ENCODE measurements around the gene ZNF212. TPM values are rescaled to one million over a fixed set of nuclear protein-coding genes. Genes with fewer than 3 reads are reported as not detected.
"Not testable (repeated sequence)": the region's sequence is repeated elsewhere in the genome, so short reads cannot be mapped to it uniquely, and the experiment has no call there.

The ZNF212 gene
- total RNA-seq, 1 donor from 2014 or later, result 16.6 TPM

DNA sequence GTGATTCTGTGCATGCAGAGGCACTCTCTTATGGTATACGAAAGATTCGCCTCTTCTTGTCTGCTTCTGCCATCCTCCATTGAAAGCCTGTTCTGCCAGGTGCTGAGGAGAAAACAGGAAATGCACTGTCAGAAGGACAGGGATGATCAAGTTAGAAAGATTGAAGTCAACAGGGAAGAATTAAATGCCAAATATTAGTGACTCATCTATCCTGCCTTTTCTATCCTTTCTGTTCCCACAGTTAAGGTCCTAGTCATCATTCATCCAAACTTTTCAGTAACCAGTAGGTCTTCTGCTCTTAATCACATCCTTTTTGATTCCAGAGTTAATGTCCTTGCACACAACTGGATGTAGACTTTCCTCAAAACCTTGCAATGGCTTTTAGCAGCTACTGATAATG, 17.7 kb downstream of the ZNF212 start:
- no peaks in the 10 kb centered on the region for H3K27me3 Mint-ChIP-seq
- H3K27ac Mint-ChIP-seq, result peak overlapping the region; percentile 51
- H3K9me3 Mint-ChIP-seq, result no peaks in the 10 kb centered on the region
- peaks cover 9% of the 10 kb centered on the region for H3K36me3 Mint-ChIP-seq
- H3K4me3 Mint-ChIP-seq, result no peak overlapping the region
- DNase-seq (ENCODE audit: extremely low spot score, unreplicated experiment), result no peak
- H3K4me1 Mint-ChIP-seq (ENCODE audit: unreplicated experiment), result no peaks in the 10 kb centered on the region
- TF ChIP-seq, protein P1, sequence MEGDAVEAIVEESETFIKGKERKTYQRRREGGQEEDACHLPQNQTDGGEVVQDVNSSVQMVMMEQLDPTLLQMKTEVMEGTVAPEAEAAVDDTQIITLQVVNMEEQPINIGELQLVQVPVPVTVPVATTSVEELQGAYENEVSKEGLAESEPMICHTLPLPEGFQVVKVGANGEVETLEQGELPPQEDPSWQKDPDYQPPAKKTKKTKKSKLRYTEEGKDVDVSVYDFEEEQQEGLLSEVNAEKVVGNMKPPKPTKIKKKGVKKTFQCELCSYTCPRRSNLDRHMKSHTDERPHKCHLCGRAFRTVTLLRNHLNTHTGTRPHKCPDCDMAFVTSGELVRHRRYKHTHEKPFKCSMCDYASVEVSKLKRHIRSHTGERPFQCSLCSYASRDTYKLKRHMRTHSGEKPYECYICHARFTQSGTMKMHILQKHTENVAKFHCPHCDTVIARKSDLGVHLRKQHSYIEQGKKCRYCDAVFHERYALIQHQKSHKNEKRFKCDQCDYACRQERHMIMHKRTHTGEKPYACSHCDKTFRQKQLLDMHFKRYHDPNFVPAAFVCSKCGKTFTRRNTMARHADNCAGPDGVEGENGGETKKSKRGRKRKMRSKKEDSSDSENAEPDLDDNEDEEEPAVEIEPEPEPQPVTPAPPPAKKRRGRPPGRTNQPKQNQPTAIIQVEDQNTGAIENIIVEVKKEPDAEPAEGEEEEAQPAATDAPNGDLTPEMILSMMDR (conservative IDR thresholded peaks at IDR 0.05), result no peak

DNA sequence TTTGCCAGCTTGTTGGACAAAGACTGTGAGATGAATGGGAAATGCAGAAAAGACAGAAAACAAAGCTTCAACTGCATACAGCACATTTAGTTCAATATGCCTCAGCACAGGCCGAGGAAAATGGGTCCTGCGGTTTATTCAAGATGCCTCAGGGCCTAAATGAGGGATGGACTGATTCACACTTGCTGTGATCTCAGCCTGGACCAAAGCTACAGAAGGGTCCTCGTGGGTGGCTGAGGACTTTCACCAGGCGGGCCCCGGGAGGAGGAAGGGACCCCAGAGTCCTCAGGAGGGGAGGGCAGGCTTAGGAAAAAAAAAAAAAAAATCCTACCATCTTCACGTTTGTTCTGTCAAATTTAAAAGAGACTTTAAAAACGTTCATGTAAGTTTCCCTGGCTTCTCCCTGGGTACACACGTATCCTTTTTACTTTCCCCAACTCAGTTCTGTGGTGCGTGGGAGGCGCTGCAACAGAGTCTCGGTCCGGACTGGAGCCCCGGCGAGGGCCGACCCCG, 21.9 kb downstream of the ZNF212 start:
- H3K9me3 Mint-ChIP-seq, result no peaks in the 10 kb centered on the region

DNA sequence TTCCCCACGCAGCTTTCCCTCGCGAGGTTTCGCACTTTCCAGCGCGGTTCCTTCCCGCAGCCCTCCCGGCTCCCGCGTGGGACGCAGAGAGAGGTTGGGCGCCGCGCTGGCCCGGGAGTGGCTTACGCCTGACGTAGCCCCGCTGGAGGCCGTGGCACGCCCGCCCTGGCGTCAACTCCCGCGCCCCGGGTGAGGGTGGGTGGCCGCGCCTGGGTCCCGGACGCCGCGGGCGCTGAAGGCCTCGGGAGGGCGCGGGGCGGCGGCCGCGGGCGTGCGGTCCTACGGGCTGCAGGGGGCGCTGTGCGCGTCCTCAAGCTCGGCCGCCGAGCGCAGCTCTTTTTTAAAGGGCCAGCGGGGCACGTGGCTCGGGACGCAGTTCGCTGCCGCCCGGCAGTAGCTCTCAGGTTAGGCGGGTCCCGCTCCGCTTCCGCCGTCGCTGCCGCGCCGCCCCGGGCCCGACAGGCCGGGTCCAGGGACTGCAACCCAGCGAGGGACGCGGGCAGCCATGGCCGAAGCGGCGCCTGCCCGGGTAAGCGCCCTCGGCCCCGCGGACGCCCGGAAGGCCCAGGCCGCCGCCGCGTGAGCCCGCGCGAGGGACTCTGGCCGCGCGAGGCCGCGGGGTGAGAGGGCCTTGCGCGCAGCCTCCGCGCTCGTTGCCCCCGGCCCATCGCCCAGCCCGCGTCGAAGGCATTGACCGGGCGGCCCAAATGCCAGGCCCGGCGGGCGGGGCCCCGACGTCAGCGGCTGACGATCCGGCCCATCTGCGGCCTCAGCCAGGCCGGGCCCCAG, 22.6 kb downstream of the ZNF212 start, which contains the start of gene ZNF783:
TSS of gene ZNF783 (plus strand) at position 368 of the 789 bp plus-strand sequence. CDS start at position 506, 138 bp downstream.
- Mint-ChIP-seq H3K36me3 (peaks cover 11% of the 10 kb centered on the region), H3K9me3 (no peaks in the 10 kb centered on the region), H3K27me3 (no peaks in the 10 kb centered on the region), H3K4me3 (peak within 1 kb of the TSS; percentile 89), H3K4me1 (ENCODE audit: unreplicated experiment) (no peaks in the 10 kb centered on the region), H3K27ac (peak within 1 kb of the TSS; percentile 88)
- DNase-seq (ENCODE audit: extremely low spot score, unreplicated experiment), result peak; percentile 87
- TF ChIP-seq, protein P1 (conservative IDR thresholded peaks at IDR 0.05), result peak; percentile 94

More for the DNA sequence above, 21.9 kb downstream of the ZNF212 start:
- TF ChIP-seq, protein P1 (conservative IDR thresholded peaks at IDR 0.05), result no peak
- H3K4me3 Mint-ChIP-seq, result peak overlapping the region; percentile 89
- no peaks in the 10 kb centered on the region for H3K4me1 Mint-ChIP-seq (ENCODE audit: unreplicated experiment)
- H3K36me3 Mint-ChIP-seq, result peaks cover 8% of the 10 kb centered on the region
- no peaks in the 10 kb centered on the region for H3K27me3 Mint-ChIP-seq
- H3K27ac Mint-ChIP-seq, result peak overlapping the region; percentile 88
- no peak for DNase-seq (ENCODE audit: extremely low spot score, unreplicated experiment)

DNA sequence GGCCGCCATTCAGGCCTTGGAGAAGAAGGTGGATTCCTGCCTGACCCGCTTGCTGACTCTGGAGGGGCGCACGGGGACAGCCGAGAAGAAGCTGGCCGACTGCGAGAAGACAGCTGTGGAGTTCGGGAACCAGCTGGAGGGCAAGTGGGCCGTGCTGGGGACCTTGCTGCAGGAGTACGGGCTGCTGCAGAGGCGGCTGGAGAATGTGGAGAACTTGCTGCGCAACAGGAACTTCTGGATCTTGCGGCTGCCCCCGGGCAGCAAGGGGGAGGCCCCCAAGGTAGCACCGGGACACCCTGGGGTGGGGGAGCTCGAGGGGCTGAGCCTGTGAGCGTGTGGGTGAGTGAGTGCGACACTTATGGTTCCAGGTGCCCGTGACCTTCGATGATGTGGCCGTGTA, 27.0 kb downstream of the ZNF212 start:
- TF ChIP-seq, protein P1 (conservative IDR thresholded peaks at IDR 0.05), result no peak
- H3K4me1 Mint-ChIP-seq (ENCODE audit: unreplicated experiment), result no peaks in the 10 kb centered on the region
- DNase-seq (ENCODE audit: extremely low spot score, unreplicated experiment), result no peak
- peaks cover 28% of the 10 kb centered on the region for H3K36me3 Mint-ChIP-seq
- H3K27ac Mint-ChIP-seq, result no peak overlapping the region
- no peak overlapping the region for H3K4me3 Mint-ChIP-seq
- H3K27me3 Mint-ChIP-seq, result no peaks in the 10 kb centered on the region
- no peaks in the 10 kb centered on the region for H3K9me3 Mint-ChIP-seq

DNA sequence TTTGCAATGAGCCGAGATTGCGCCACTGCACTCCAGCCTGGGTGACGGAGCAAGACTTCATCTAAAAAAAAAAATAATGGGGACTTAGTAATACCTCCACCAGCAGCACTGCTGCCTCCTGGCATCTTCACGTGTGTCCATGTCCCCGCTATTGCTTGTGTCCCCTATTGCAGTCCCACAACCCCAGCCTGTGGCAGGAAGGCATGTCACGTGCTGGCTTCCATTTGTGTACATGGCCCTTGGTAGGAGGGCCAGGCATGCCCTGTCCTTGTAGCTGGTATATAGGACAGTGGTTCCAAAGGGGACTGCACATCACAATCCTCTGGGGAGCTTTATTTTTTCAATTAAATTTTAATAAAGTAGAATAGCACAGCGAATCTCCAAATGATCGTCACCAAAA, 28.3 kb downstream of the ZNF212 start:
- H3K36me3 Mint-ChIP-seq, result peaks cover 29% of the 10 kb centered on the region
- no peak overlapping the region for H3K4me3 Mint-ChIP-seq
- H3K27me3 Mint-ChIP-seq, result no peaks in the 10 kb centered on the region
- no peaks in the 10 kb centered on the region for H3K9me3 Mint-ChIP-seq
- DNase-seq (ENCODE audit: extremely low spot score, unreplicated experiment), result no peak
- no peak overlapping the region for H3K27ac Mint-ChIP-seq
- TF ChIP-seq, protein P1 (conservative IDR thresholded peaks at IDR 0.05), result no peak
- H3K4me1 Mint-ChIP-seq (ENCODE audit: unreplicated experiment), result no peaks in the 10 kb centered on the region

DNA sequence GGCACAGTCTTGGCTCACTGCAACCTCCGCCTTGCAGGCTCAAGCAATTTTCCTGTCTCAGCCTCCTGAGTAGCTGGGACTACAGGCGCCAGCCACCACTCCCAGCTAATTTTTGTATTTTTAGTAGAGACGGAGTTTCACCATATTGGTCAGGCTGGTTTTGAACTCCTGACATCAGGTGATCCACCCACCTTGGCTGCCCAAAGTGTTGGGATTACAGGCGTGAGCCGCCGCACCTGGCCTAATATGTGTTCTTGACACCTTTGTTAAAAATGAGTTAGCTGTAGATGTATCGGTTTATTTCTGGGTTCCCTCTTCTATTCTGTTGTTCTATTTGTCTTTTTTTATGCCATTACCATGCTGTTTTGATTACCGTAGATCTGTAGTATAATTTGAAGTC, 35.0 kb downstream of the ZNF212 start:
- H3K36me3 Mint-ChIP-seq, result peaks cover 27% of the 10 kb centered on the region
- H3K27ac Mint-ChIP-seq; H3K4me1 Mint-ChIP-seq (ENCODE audit: unreplicated experiment); H3K4me3 Mint-ChIP-seq; DNase-seq (ENCODE audit: extremely low spot score, unreplicated experiment); H3K27me3 Mint-ChIP-seq; H3K9me3 Mint-ChIP-seq: not testable (repeated sequence)
